A549 (cell line): Measurements from ENCODE around the gene YAE1. TPM values are rescaled to one million over a fixed set of nuclear protein-coding genes. Genes with fewer than 3 reads are reported as not detected.

Experiments used
- ATAC-seq, 2 experiments: fragments of 200-7000 bp in 1 of 2; fragments of >200 bp in 1 of 2; cut with Nextera tagmentation in 1 of 2; cut with Tn5 transposase in 1 of 2; 3 replicates each; pipeline versions ENCODE4 v1.8.0 to v1.9.1; 2018 to 2020; ENCODE audit warnings: mild to moderate bottlenecking in 1 of 2, moderate library complexity in 1 of 2
- CTCF ChIA-PET: fragments of 300-600 bp; sonication (Branson Sonifier 250); formaldehyde crosslinking; extraction: SDS; loops from one replicate; lab custom pipeline; 2021; ENCODE audit warnings: antibody characterized with exemption, inconsistent platforms; lab: Yijun Ruan, JAX
- POLR2A ChIA-PET: fragments of 350-600 bp; formaldehyde crosslinking; extraction: SDS; loops from one replicate; lab custom pipeline; 2021; ENCODE audit warnings: antibody characterized with exemption, inconsistent platforms; lab: Yijun Ruan, JAX
- DNase-seq, 2 experiments: peaks; one replicate each; pipeline versions ENCODE4 v3.0.0 to v3.0.0-alpha.2; 2011 to 2016; ENCODE audit warnings: low read depth in 1 of 2, low spot score in 1 of 2
- FAIRE-seq: peaks from 2 replicates; lab custom pipeline; 2011; peaks lifted over from hg19 to GRCh38; lab: Jason Lieb, UNC
- H3K27ac ChIP-seq, 2 experiments: fragments of >200 bp; sonication (Bioruptor Twin); formaldehyde crosslinking; 3 replicates each; pipeline ENCODE4 v1.5.1; 2016 to 2017
- H3K4me1 ChIP-seq: fragments of >200 bp; sonication (Bioruptor Twin); formaldehyde crosslinking; 3 replicates; pipeline ENCODE4 v1.6.1; 2016
- H3K4me2 ChIP-seq: fragments of >200 bp; sonication (Bioruptor Twin); formaldehyde crosslinking; 3 replicates; pipeline ENCODE4 v1.6.1; 2016
- H3K4me3 ChIP-seq: fragments of >200 bp; sonication (Bioruptor Twin); formaldehyde crosslinking; 3 replicates; pipeline ENCODE4 v1.5.1; 2016
- H3K9me3 ChIP-seq: fragments of >200 bp; sonication (Bioruptor Twin); formaldehyde crosslinking; 3 replicates; pipeline ENCODE4 v1.6.1; 2016
- ATOH8 ChIP-seq: fragments of 250-450 bp; sonication (Bioruptor Pico); IDR thresholded peaks from 2 replicates; pipeline ENCODE4 v1.5.0; 2020; ENCODE audit warnings: low read depth, mild to moderate bottlenecking, moderate library complexity
- CHD4 ChIP-seq: fragments of 200-600 bp; sonication (generic); IDR thresholded peaks from 2 replicates; pipeline ENCODE4 v1.6.1; 2016; ENCODE audit warnings: antibody characterized with exemption, mild to moderate bottlenecking, borderline replicate concordance
- EHMT2 ChIP-seq: fragments of 200-600 bp; sonication (generic); IDR thresholded peaks from 2 replicates; pipeline ENCODE4 v1.6.1; 2016; ENCODE audit warnings: antibody characterized with exemption, low read depth, mild to moderate bottlenecking, moderate library complexity
- FOSL2 ChIP-seq, 2 experiments: fragments of 450-650 bp in 1 of 2; fragments of >200 bp in 1 of 2; sonication (Bioruptor Twin) in 1 of 2; formaldehyde crosslinking; IDR thresholded peaks; 2 replicates each; pipeline versions ENCODE4 v1.5.0 to v1.6.1; 2016 to 2020; ENCODE audit warnings: mild to moderate bottlenecking in 1 of 2, moderate library complexity in 1 of 2
- HDAC2 ChIP-seq: fragments of 200-600 bp; sonication (generic); IDR thresholded peaks from 2 replicates; pipeline ENCODE4 v1.6.1; 2016
- HMGXB4 ChIP-seq: fragments of 250-450 bp; sonication (Bioruptor Pico); IDR thresholded peaks from 2 replicates; pipeline ENCODE4 v1.5.0; 2021; ENCODE audit warnings: mild to moderate bottlenecking, moderate library complexity, borderline replicate concordance
- JUN ChIP-seq, 2 experiments: fragments of >200 bp; sonication (Bioruptor Twin); formaldehyde crosslinking; IDR thresholded peaks; 2 replicates in 1 of 2; 3 replicates in 1 of 2; pipeline ENCODE4 v1.6.1; 2016 to 2017
- JUNB ChIP-seq: fragments of >200 bp; sonication (Bioruptor Twin); formaldehyde crosslinking; IDR thresholded peaks from 2 replicates; pipeline ENCODE4 v1.6.1; 2016
- KDM1A ChIP-seq: fragments of 200-600 bp; sonication (generic); IDR thresholded peaks from 2 replicates; pipeline ENCODE4 v1.6.1; 2016; ENCODE audit warnings: low read depth, mild to moderate bottlenecking
- KDM5A ChIP-seq: fragments of 200-600 bp; sonication (generic); IDR thresholded peaks from 2 replicates; pipeline ENCODE4 v1.6.1; 2016; ENCODE audit warnings: antibody characterized with exemption, mild to moderate bottlenecking
- MAFK ChIP-seq: fragments of 450-650 bp; IDR thresholded peaks from 2 replicates; pipeline ENCODE4 v1.6.1; 2014; ENCODE audit not compliant: partially characterized antibody
- MAX ChIP-seq: IDR thresholded peaks from 2 replicates; pipeline ENCODE4 v1.6.1; 2012
- NFE2L2 ChIP-seq: fragments of 150-350 bp; conservative IDR thresholded peaks from 2 replicates; pipeline ENCODE4 v1.6.1; 2014; ENCODE audit warnings: low read length
- NR3C1 ChIP-seq: fragments of >200 bp; sonication (Bioruptor Twin); formaldehyde crosslinking; IDR thresholded peaks from 3 replicates; pipeline ENCODE4 v1.6.1; 2017
- PBX3 ChIP-seq: IDR thresholded peaks from 2 replicates; pipeline ENCODE4 v1.6.1; 2012
- POLR2A ChIP-seq: IDR thresholded peaks from 2 replicates; pipeline ENCODE4 v1.6.1; 2012; ENCODE audit warnings: mild to moderate bottlenecking, low read length
- RARB ChIP-seq: fragments of 250-450 bp; sonication (Bioruptor Pico); IDR thresholded peaks from 2 replicates; pipeline ENCODE4 v1.8.0; 2021; ENCODE audit warnings: mild to moderate bottlenecking, moderate library complexity
- REST ChIP-seq: fragments of 200-600 bp; sonication (generic); IDR thresholded peaks from 2 replicates; pipeline ENCODE4 v1.6.1; 2016; ENCODE audit warnings: antibody characterized with exemption, mild to moderate bottlenecking, moderate library complexity
- RNF2 ChIP-seq: fragments of 200-600 bp; sonication (generic); IDR thresholded peaks from 2 replicates; pipeline ENCODE4 v1.6.1; 2016; ENCODE audit warnings: low read depth, mild to moderate bottlenecking, antibody characterized with exemption, moderate library complexity, borderline replicate concordance
- SMC3 ChIP-seq: fragments of >200 bp; sonication (Bioruptor Twin); formaldehyde crosslinking; IDR thresholded peaks from 3 replicates; pipeline ENCODE4 v1.6.1; 2018; ENCODE audit warnings: inconsistent platforms
- ZSCAN20 ChIP-seq: fragments of 250-450 bp; sonication (Bioruptor Pico); IDR thresholded peaks from 2 replicates; pipeline ENCODE4 v1.8.0; 2022; ENCODE audit warnings: mild to moderate bottlenecking, moderate library complexity
- WGBS: methylation state at CpG from one replicate; pipeline ENCODE4 v1.1.6; 2017; ENCODE audit errors: missing lambda C conversion rate; 5-methylcytosine and 5-hydroxymethylcytosine counted together
- polyA plus RNA-seq, 4 experiments: library from polyadenylated mRNA; depleted of rRNA in 3 of 4; stranded (reverse); fragments of >200 nt; fragmentation: RNase III in 1 of 4; extraction: RNeasy Plus Mini Kit Qiagen cat#74134 plus additional on column Dnase treatment in 1 of 4; gene quantifications; 2 replicates in 3 of 4; 3 replicates in 1 of 4; pipeline ENCODE4 v1.2.3, GENCODE V29; 2011 to 2017
- TF ChIP-seq, protein P1 (sequence below): fragments of >200 bp; sonication (Bioruptor Twin); formaldehyde crosslinking; IDR thresholded peaks from 3 replicates; pipeline ENCODE4 v1.6.1; 2016
- TF ChIP-seq, protein P2 (sequence below): fragments of >200 bp; sonication (Bioruptor Twin); formaldehyde crosslinking; IDR thresholded peaks from 2 replicates; pipeline ENCODE4 v1.6.1; 2016
- TF ChIP-seq, protein P3 (sequence below): fragments of >200 bp; sonication (Bioruptor Twin); formaldehyde crosslinking; IDR thresholded peaks from 3 replicates; pipeline ENCODE4 v1.5.1; 2016

YAE1 gene
- polyA plus RNA-seq, 2 of the 4 experiments (the other 2 are of a cell fraction): 59.1 to 61.2 TPM

GRCh38 chr7:39530971-39531370 is 35.2 kb upstream of the YAE1 start:
- POLR2A ChIA-PET: no interaction called here
- DNase-seq (no peak), ATAC-seq (no peak), FAIRE-seq (no peak)
- Histone ChIP-seq H3K4me3 (no peak overlapping the region), H3K4me2 (no peak overlapping the region), H3K9me3 (no peaks in the 10 kb centered on the region), H3K27ac (no peak overlapping the region), H3K4me1 (no peaks in the 10 kb centered on the region)
- CTCF ChIA-PET: no interaction called here
- WGBS: 20% methylated on average over 7 of the region's 7 CpGs
- no peak for TF ChIP-seq RNF2
- TF ChIP-seq, protein P1, sequence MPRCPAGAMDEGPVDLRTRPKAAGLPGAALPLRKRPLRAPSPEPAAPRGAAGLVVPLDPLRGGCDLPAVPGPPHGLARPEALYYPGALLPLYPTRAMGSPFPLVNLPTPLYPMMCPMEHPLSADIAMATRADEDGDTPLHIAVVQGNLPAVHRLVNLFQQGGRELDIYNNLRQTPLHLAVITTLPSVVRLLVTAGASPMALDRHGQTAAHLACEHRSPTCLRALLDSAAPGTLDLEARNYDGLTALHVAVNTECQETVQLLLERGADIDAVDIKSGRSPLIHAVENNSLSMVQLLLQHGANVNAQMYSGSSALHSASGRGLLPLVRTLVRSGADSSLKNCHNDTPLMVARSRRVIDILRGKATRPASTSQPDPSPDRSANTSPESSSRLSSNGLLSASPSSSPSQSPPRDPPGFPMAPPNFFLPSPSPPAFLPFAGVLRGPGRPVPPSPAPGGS: no peak
- TF ChIP-seq SMC3: no peak
- no peak for TF ChIP-seq EHMT2
- no peak for TF ChIP-seq JUNB
- no peak for TF ChIP-seq POLR2A
- no peak for TF ChIP-seq ZSCAN20
- TF ChIP-seq KDM1A: no peak
- no peak for TF ChIP-seq CHD4
- TF ChIP-seq, all 56 proteins: peak for 0

GRCh38 chr7:39531818-39532217 is 34.4 kb upstream of the YAE1 start:
- FAIRE-seq (no peak), DNase-seq (no peak), ATAC-seq (no peak)
- WGBS: 66% methylated on average over 5 of the region's 5 CpGs
- TF ChIP-seq, protein P2, sequence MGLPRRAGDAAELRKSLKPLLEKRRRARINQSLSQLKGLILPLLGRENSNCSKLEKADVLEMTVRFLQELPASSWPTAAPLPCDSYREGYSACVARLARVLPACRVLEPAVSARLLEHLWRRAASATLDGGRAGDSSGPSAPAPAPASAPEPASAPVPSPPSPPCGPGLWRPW: no peak
- no peak for TF ChIP-seq SMC3
- no peak for TF ChIP-seq MAFK
- no peak for TF ChIP-seq KDM5A
- TF ChIP-seq ATOH8 (CRISPR knock-in tag): no peak
- TF ChIP-seq HMGXB4 (CRISPR knock-in tag): no peak
- TF ChIP-seq RARB: no peak
- TF ChIP-seq, protein P3, sequence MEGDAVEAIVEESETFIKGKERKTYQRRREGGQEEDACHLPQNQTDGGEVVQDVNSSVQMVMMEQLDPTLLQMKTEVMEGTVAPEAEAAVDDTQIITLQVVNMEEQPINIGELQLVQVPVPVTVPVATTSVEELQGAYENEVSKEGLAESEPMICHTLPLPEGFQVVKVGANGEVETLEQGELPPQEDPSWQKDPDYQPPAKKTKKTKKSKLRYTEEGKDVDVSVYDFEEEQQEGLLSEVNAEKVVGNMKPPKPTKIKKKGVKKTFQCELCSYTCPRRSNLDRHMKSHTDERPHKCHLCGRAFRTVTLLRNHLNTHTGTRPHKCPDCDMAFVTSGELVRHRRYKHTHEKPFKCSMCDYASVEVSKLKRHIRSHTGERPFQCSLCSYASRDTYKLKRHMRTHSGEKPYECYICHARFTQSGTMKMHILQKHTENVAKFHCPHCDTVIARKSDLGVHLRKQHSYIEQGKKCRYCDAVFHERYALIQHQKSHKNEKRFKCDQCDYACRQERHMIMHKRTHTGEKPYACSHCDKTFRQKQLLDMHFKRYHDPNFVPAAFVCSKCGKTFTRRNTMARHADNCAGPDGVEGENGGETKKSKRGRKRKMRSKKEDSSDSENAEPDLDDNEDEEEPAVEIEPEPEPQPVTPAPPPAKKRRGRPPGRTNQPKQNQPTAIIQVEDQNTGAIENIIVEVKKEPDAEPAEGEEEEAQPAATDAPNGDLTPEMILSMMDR: no peak
- TF ChIP-seq JUN (IDR thresholded peaks at IDR 0.05): no peak
- no peak for TF ChIP-seq NR3C1
- TF ChIP-seq NFE2L2: no peak
- TF ChIP-seq REST: no peak
- no peak for TF ChIP-seq ZSCAN20
- no peak for TF ChIP-seq FOSL2 (IDR thresholded peaks at IDR 0.05)
- TF ChIP-seq FOSL2 (CRISPR knock-in tag; IDR thresholded peaks at IDR 0.05): no peak
- no peak for TF ChIP-seq MAX
- no peak for TF ChIP-seq PBX3
- no peak for TF ChIP-seq HDAC2
- Histone ChIP-seq H3K27ac (no peak overlapping the region), H3K9me3 (no peaks in the 10 kb centered on the region), H3K4me1 (no peaks in the 10 kb centered on the region), H3K4me3 (no peak overlapping the region), H3K4me2 (no peak overlapping the region)
- ChIA-PET CTCF (no interaction called here), POLR2A (no interaction called here)
